ENCODE data around the gene MX2. TPM values are rescaled to one million over a fixed set of nuclear protein-coding genes. Genes with fewer than 3 reads are reported as not detected.
"Not testable (repeated sequence)": the region's sequence is repeated elsewhere in the genome, so short reads cannot be mapped to it uniquely, and the experiment has no call there.

The MX2 gene
- total RNA-seq, 4 donors from 2014 or later, result 6.7 to 17.5 (median 9.5) TPM

GRCh38 chr21:41418956-41419680 lies 57.3 kb downstream of the MX2 start:
- H3K4me3 ChIP-seq, result no peak overlapping the region
- no peak for TF ChIP-seq EP300 (IDR thresholded peaks at IDR 0.05)
- no peak for TF ChIP-seq CTCF (IDR thresholded peaks at IDR 0.05)
- TF ChIP-seq POLR2A (IDR thresholded peaks at IDR 0.05), result no peak

GRCh38 chr21:41419921-41420862 lies 58.4 kb downstream of the MX2 start:
- Histone ChIP-seq H3K9me3 (peaks cover 0 to 7% (median 0%) of the 10 kb centered on the region in 4 donors), H3K27ac (peak overlapping the region; percentile 89 to 94 (median 91)), H3K27me3 (no peaks in the 10 kb centered on the region), H3K36me3 (no peaks in the 10 kb centered on the region), H3K4me1 (peaks cover 0 to 29% (median 2%) of the 10 kb centered on the region in 4 donors), H3K4me3 (peak overlapping the region; percentile 55 to 71 (median 68))
- peak; percentile 73 to 85 for DNase-seq (ENCODE audit: low spot score in 2 of 2)
- TF ChIP-seq POLR2A (IDR thresholded peaks at IDR 0.05), result peak; percentile 3 to 26
- TF ChIP-seq EP300 (IDR thresholded peaks at IDR 0.05), result peak in 1 of 2 donors; percentile 84
- peak in 1 of 5 experiments; percentile 12 for TF ChIP-seq CTCF (IDR thresholded peaks at IDR 0.05)
- 5 to 11% methylated on average over 30 to 50 of the region's 54 CpGs for WGBS, 2 donors

More at GRCh38 chr21:41418956-41419680, 57.3 kb downstream of the MX2 start:
- peaks cover 0 to 22% (median 2%) of the 10 kb centered on the region in 4 donors for H3K4me1 ChIP-seq
- H3K9me3 ChIP-seq, result peaks cover 0 to 12% (median 0%) of the 10 kb centered on the region in 4 donors
- H3K27ac ChIP-seq, result peak overlapping the region in 3 of 4 donors; percentile 89 to 94 (median 92)
- no peaks in the 10 kb centered on the region for H3K36me3 ChIP-seq
- 90 to 93% methylated on average over 11 of the region's 11 CpGs for WGBS, 2 donors
- no peak for DNase-seq (ENCODE audit: low spot score in 2 of 2)
- H3K27me3 ChIP-seq, result no peaks in the 10 kb centered on the region

GRCh38 chr21:41420998-41421397 lies 59.2 kb downstream of the MX2 start:
- H3K36me3 ChIP-seq; H3K9me3 ChIP-seq; DNase-seq (ENCODE audit: low spot score in 2 of 2); H3K27me3 ChIP-seq: not testable (repeated sequence)
- 15 to 22% methylated on average over 8 of the region's 8 CpGs for WGBS, 2 donors
- Histone ChIP-seq H3K4me1 (peaks cover 0 to 34% (median 5%) of the 10 kb centered on the region in 4 donors), H3K27ac (peak overlapping the region; percentile 89 to 94 (median 91)), H3K4me3 (peak overlapping the region; percentile 55 to 71 (median 68))

- H3K9me3 ChIP-seq, result no peaks in the 10 kb centered on the region
- no peak for DNase-seq (ENCODE audit: low spot score in 2 of 2)
- no peak overlapping the region for H3K4me3 ChIP-seq
- no peak for TF ChIP-seq POLR2A (IDR thresholded peaks at IDR 0.05)
- no peak for TF ChIP-seq CTCF (IDR thresholded peaks at IDR 0.05)
- TF ChIP-seq EP300 (IDR thresholded peaks at IDR 0.05), result no peak
- no peaks in the 10 kb centered on the region for H3K36me3 ChIP-seq
- no peaks in the 10 kb centered on the region for H3K27me3 ChIP-seq
- 91 to 94% methylated on average over 19 of the region's 19 CpGs for WGBS, 2 donors
- peak overlapping the region in 2 of 4 donors; percentile 47 to 94 for H3K27ac ChIP-seq
- H3K4me1 ChIP-seq, result peaks cover 0 to 45% (median 6%) of the 10 kb centered on the region in 4 donors
These were observed 60.9 kb downstream of the MX2 start for GRCh38 chr21:41422546-41423304.

- H3K36me3 ChIP-seq; H3K27ac ChIP-seq; H3K27me3 ChIP-seq; H3K9me3 ChIP-seq; DNase-seq (ENCODE audit: low spot score in 2 of 2); H3K4me3 ChIP-seq: not testable (repeated sequence)
- 83 to 85% methylated on average over 5 of the region's 5 CpGs for WGBS, 2 donors
- peaks cover 0 to 50% (median 6%) of the 10 kb centered on the region in 4 donors for H3K4me1 ChIP-seq
These were observed 61.4 kb downstream of the MX2 start for GRCh38 chr21:41423305-41423636.

Data from tibial nerve (tissue), 4 donors.